ENCODE results near the gene MYO1A. TPM values are rescaled to one million over a fixed set of nuclear protein-coding genes. Genes with fewer than 3 reads are reported as not detected.
"Not testable (repeated sequence)": the region's sequence is repeated elsewhere in the genome, so short reads cannot be mapped to it uniquely, and the experiment has no call there.

The MYO1A gene
- total and polyA plus RNA-seq, 9 donors, result 0.05 to 11.0 (median 0.18) TPM

GRCh38 chr12:56985714-56986113 lies 64.2 kb downstream of the MYO1A start:
- WGBS (ENCODE audit: insufficient coverage), result 40% methylated on average over 1 of the region's 6 CpGs

GRCh38 chr12:56983386-56983785 lies 66.5 kb downstream of the MYO1A start:
- H3K4me1 ChIP-seq (ENCODE audit: control insufficient read depth, insufficient read depth, low read length), result peaks cover 10% of the 10 kb centered on the region
- H3K9me3 ChIP-seq (replicated peaks; ENCODE audit: control insufficient read depth, low read depth, low read length), result no peaks in the 10 kb centered on the region
- no peak overlapping the region for H3K4me3 ChIP-seq (ENCODE audit: low read length)
- H3K27me3 ChIP-seq (ENCODE audit: control insufficient read depth, insufficient read depth, low read length), result no peaks in the 10 kb centered on the region
- H3K36me3 ChIP-seq (ENCODE audit: control insufficient read depth, insufficient read depth, low read length), result no peaks in the 10 kb centered on the region
- no peak for DNase-seq
- no peak overlapping the region for H3K27ac ChIP-seq (ENCODE audit: low read length)
- WGBS (ENCODE audit: insufficient coverage), result 75% methylated on average over 4 of the region's 4 CpGs

More at GRCh38 chr12:56985714-56986113, 64.2 kb downstream of the MYO1A start:
- DNase-seq; H3K36me3 ChIP-seq (ENCODE audit: control insufficient read depth, insufficient read depth, low read length); H3K27me3 ChIP-seq (ENCODE audit: control insufficient read depth, insufficient read depth, low read length); H3K9me3 ChIP-seq (replicated peaks; ENCODE audit: control insufficient read depth, low read depth, low read length); H3K4me3 ChIP-seq (ENCODE audit: low read length); H3K27ac ChIP-seq (ENCODE audit: low read length): not testable (repeated sequence)
- H3K4me1 ChIP-seq (ENCODE audit: control insufficient read depth, insufficient read depth, low read length), result peaks cover 10% of the 10 kb centered on the region

- not testable (repeated sequence) for H3K27me3 ChIP-seq (ENCODE audit: control insufficient read depth, insufficient read depth, low read length); H3K36me3 ChIP-seq (ENCODE audit: control insufficient read depth, insufficient read depth, low read length); DNase-seq; H3K27ac ChIP-seq (ENCODE audit: low read length); H3K4me3 ChIP-seq (ENCODE audit: low read length); H3K4me1 ChIP-seq (ENCODE audit: control insufficient read depth, insufficient read depth, low read length); H3K9me3 ChIP-seq (replicated peaks; ENCODE audit: control insufficient read depth, low read depth, low read length)
- WGBS (ENCODE audit: insufficient coverage), result 73% methylated on average over 2 of the region's 3 CpGs
Measured at GRCh38 chr12:56982578-56983236, 67.2 kb downstream of the MYO1A start.

GRCh38 chr12:56980941-56981530 lies 68.9 kb downstream of the MYO1A start:
- no peak overlapping the region for H3K27ac ChIP-seq (ENCODE audit: low read length)
- H3K36me3 ChIP-seq (ENCODE audit: control insufficient read depth, insufficient read depth, low read length), result no peaks in the 10 kb centered on the region
- peaks cover 2% of the 10 kb centered on the region for H3K4me1 ChIP-seq (ENCODE audit: control insufficient read depth, insufficient read depth, low read length)
- H3K27me3 ChIP-seq (ENCODE audit: control insufficient read depth, insufficient read depth, low read length), result no peaks in the 10 kb centered on the region
- DNase-seq, result no peak
- H3K9me3 ChIP-seq (replicated peaks; ENCODE audit: control insufficient read depth, low read depth, low read length), result no peaks in the 10 kb centered on the region
- H3K4me3 ChIP-seq (ENCODE audit: low read length), result no peak overlapping the region
- 100% methylated on average over 1 of the region's 4 CpGs for WGBS (ENCODE audit: insufficient coverage)

- no peaks in the 10 kb centered on the region for H3K27me3 ChIP-seq (ENCODE audit: control insufficient read depth, insufficient read depth, low read length)
- H3K27ac ChIP-seq (ENCODE audit: low read length), result no peak overlapping the region
- 90% methylated on average over 5 of the region's 6 CpGs for WGBS (ENCODE audit: insufficient coverage)
- H3K36me3 ChIP-seq (ENCODE audit: control insufficient read depth, insufficient read depth, low read length), result no peaks in the 10 kb centered on the region
- H3K4me3 ChIP-seq (ENCODE audit: low read length), result no peak overlapping the region
- H3K4me1 ChIP-seq (ENCODE audit: control insufficient read depth, insufficient read depth, low read length), result peaks cover 2% of the 10 kb centered on the region
- no peaks in the 10 kb centered on the region for H3K9me3 ChIP-seq (replicated peaks; ENCODE audit: control insufficient read depth, low read depth, low read length)
- DNase-seq, result no peak
Measured at GRCh38 chr12:56980268-56980667, 69.7 kb downstream of the MYO1A start.

GRCh38 chr12:56979628-56980027 lies 70.3 kb downstream of the MYO1A start:
- Histone ChIP-seq H3K27me3 (ENCODE audit: control insufficient read depth, insufficient read depth, low read length) (no peaks in the 10 kb centered on the region), H3K36me3 (ENCODE audit: control insufficient read depth, insufficient read depth, low read length) (no peaks in the 10 kb centered on the region), H3K4me3 (ENCODE audit: low read length) (no peak overlapping the region), H3K4me1 (ENCODE audit: control insufficient read depth, insufficient read depth, low read length) (peaks cover 2% of the 10 kb centered on the region), H3K27ac (ENCODE audit: low read length) (no peak overlapping the region), H3K9me3 (replicated peaks; ENCODE audit: control insufficient read depth, low read depth, low read length) (no peaks in the 10 kb centered on the region)
- WGBS (ENCODE audit: insufficient coverage), result 73% methylated on average over 2 of the region's 3 CpGs
- DNase-seq, result no peak

Other genes with a start within 250 kb of the MYO1A start
- gene SDR9C7, start 115.7 kb downstream of the MYO1A start, total RNA-seq, result 0.22 TPM
- gene SDR9C7, start 115.7 kb downstream of the MYO1A start, polyA plus RNA-seq (ENCODE audit: insufficient read depth in 1 of 8, insufficient read length in 8 of 8, low replicate concordance in 1 of 8), result under 1 TPM; 0.17 to 0.59 (median 0.24) TPM
- 0.27 TPM for gene RDH16, start 92.5 kb downstream of the MYO1A start, total RNA-seq
- under 1 TPM; 0.12 to 0.50 (median 0.24) TPM for gene RDH16, start 92.5 kb downstream of the MYO1A start, polyA plus RNA-seq (ENCODE audit: insufficient read depth in 1 of 8, insufficient read length in 8 of 8, low replicate concordance in 1 of 8)
- gene ZBTB39, start 43.6 kb downstream of the MYO1A start, total RNA-seq, result 5.0 TPM
- 1 to 10 TPM; 4.3 to 7.0 (median 5.8) TPM for gene ZBTB39, start 43.6 kb downstream of the MYO1A start, polyA plus RNA-seq (ENCODE audit: insufficient read depth in 1 of 8, insufficient read length in 8 of 8, low replicate concordance in 1 of 8)
- 0.09 TPM for gene TAC3, start 33.6 kb downstream of the MYO1A start, total RNA-seq
- gene TAC3, start 33.6 kb downstream of the MYO1A start, polyA plus RNA-seq (ENCODE audit: insufficient read depth in 1 of 8, insufficient read length in 8 of 8, low replicate concordance in 1 of 8), result under 1 TPM in 2 of 8 donors, not detected in 6; 0.39 to 0.71 TPM
- 14.3 TPM for gene NEMP1, start 28.7 kb upstream of the MYO1A start, total RNA-seq
- 10 to 100 TPM; 14.4 to 21.3 (median 16.4) TPM for gene NEMP1, start 28.7 kb upstream of the MYO1A start, polyA plus RNA-seq (ENCODE audit: insufficient read depth in 1 of 8, insufficient read length in 8 of 8, low replicate concordance in 1 of 8)
- 34.8 TPM for gene NAB2, start 39.0 kb upstream of the MYO1A start, total RNA-seq
- 10 to 100 TPM; 30.6 to 42.8 (median 35.2) TPM for gene NAB2, start 39.0 kb upstream of the MYO1A start, polyA plus RNA-seq (ENCODE audit: insufficient read depth in 1 of 8, insufficient read length in 8 of 8, low replicate concordance in 1 of 8)
- gene STAT6, start 61.2 kb upstream of the MYO1A start, total RNA-seq, result 26.9 TPM
- 10 to 100 TPM; 32.6 to 56.3 (median 37.1) TPM for gene STAT6, start 61.2 kb upstream of the MYO1A start, polyA plus RNA-seq (ENCODE audit: insufficient read depth in 1 of 8, insufficient read length in 8 of 8, low replicate concordance in 1 of 8)
- gene LRP1, start 78.4 kb upstream of the MYO1A start, total RNA-seq, result 82.7 TPM
- gene LRP1, start 78.4 kb upstream of the MYO1A start, polyA plus RNA-seq (ENCODE audit: insufficient read depth in 1 of 8, insufficient read length in 8 of 8, low replicate concordance in 1 of 8), result 100 to 1,000 TPM in 7 of 8 donors, 10 to 100 TPM in 1; 98.3 to 231 (median 160) TPM
- gene LRP1-AS, start 97.5 kb upstream of the MYO1A start, total RNA-seq, result 0.66 TPM
- 1 to 10 TPM in 2 of 8 donors, under 1 TPM in 4, not detected in 2; 0.45 to 1.7 (median 0.85) TPM for gene LRP1-AS, start 97.5 kb upstream of the MYO1A start, polyA plus RNA-seq (ENCODE audit: insufficient read depth in 1 of 8, insufficient read length in 8 of 8, low replicate concordance in 1 of 8)
- 1.2 TPM for gene NXPH4, start 166.7 kb upstream of the MYO1A start, total RNA-seq
- gene NXPH4, start 166.7 kb upstream of the MYO1A start, polyA plus RNA-seq (ENCODE audit: insufficient read depth in 1 of 8, insufficient read length in 8 of 8, low replicate concordance in 1 of 8), result 1 to 10 TPM; 3.2 to 5.6 (median 3.9) TPM
- gene SHMT2, start 179.6 kb upstream of the MYO1A start, total RNA-seq, result 53.4 TPM
- 10 to 100 TPM; 59.9 to 82.2 (median 71.8) TPM for gene SHMT2, start 179.6 kb upstream of the MYO1A start, polyA plus RNA-seq (ENCODE audit: insufficient read depth in 1 of 8, insufficient read length in 8 of 8, low replicate concordance in 1 of 8)
- gene STAC3, start 201.1 kb upstream of the MYO1A start, total RNA-seq, result 202 TPM
- 100 to 1,000 TPM; 308 to 499 (median 427) TPM for gene STAC3, start 201.1 kb upstream of the MYO1A start, polyA plus RNA-seq (ENCODE audit: insufficient read depth in 1 of 8, insufficient read length in 8 of 8, low replicate concordance in 1 of 8)